BLaER1 treated with 17β-estradiol and CSF1 and Interleukin-3, amounts not matched to agents 10 nM and 100 nM (cell line): ENCODE measurements around the gene PDZD4.

Experiments used
- H3K27ac ChIP-seq, 11 experiments: shearing (Covaris generic); formaldehyde crosslinking; 2 replicates each; pipeline ENCODE4 v1.8.1; 2022
- H3K27me3 ChIP-seq, 11 experiments: shearing (Covaris generic); formaldehyde crosslinking; 2 replicates each; pipeline ENCODE4 v1.8.1; 2022
- H3K36me3 ChIP-seq, 11 experiments: shearing (Covaris generic); formaldehyde crosslinking; 2 replicates each; pipeline ENCODE4 v1.8.1; 2022
- H3K4me1 ChIP-seq, 10 experiments: shearing (Covaris generic); formaldehyde crosslinking; 2 replicates each; pipeline ENCODE4 v1.8.1; 2022
- H3K4me2 ChIP-seq, 11 experiments: shearing (Covaris generic); formaldehyde crosslinking; 2 replicates each; pipeline ENCODE4 v1.8.1; 2022
- H3K4me3 ChIP-seq, 10 experiments: shearing (Covaris generic); formaldehyde crosslinking; 2 replicates each; pipeline ENCODE4 v1.8.1; 2022
- H3K9ac ChIP-seq, 11 experiments: shearing (Covaris generic); formaldehyde crosslinking; 2 replicates each; pipeline ENCODE4 v1.8.1; 2022
- H3K9me3 ChIP-seq, 11 experiments: shearing (Covaris generic); formaldehyde crosslinking; replicated peaks in 1 of 11; 2 replicates each; pipeline ENCODE4 v1.8.1; 2022
- H4K20me1 ChIP-seq, 11 experiments: shearing (Covaris generic); formaldehyde crosslinking; 2 replicates each; pipeline ENCODE4 v1.8.1; 2022
- Cebpa-rat ChIP-seq, 11 experiments: shearing (Covaris generic); IDR thresholded peaks; 2 replicates each; pipeline ENCODE4 v1.8.1; 2022

The PDZD4 gene

GRCh38 chrX:153776120-153776599 is 54.2 kb downstream of the PDZD4 start:
- Histone ChIP-seq H3K9me3 (peaks cover 0 to 66% (median 35%) of the 10 kb centered on the region in 11 experiments; a peak in 13 of 22 replicates), H3K4me1 (peaks cover 11 to 41% (median 32%) of the 10 kb centered on the region in 10 experiments), H3K36me3 (no peaks in the 10 kb centered on the region), H3K9ac (no peak overlapping the region), H3K27ac (no peak overlapping the region), H4K20me1 (peaks cover 0 to 68% (median 2%) of the 10 kb centered on the region in 11 experiments; a peak in 10 of 22 replicates), H3K4me3 (no peak overlapping the region), H3K4me2 (no peak overlapping the region), H3K27me3 (peaks cover 0 to 24% (median 0%) of the 10 kb centered on the region in 11 experiments; a peak in 8 of 22 replicates)
- no peak for TF ChIP-seq Cebpa-rat (IDR thresholded peaks at IDR 0.05)

GRCh38 chrX:153775293-153776119 is 54.8 kb downstream of the PDZD4 start:
- no peak for TF ChIP-seq Cebpa-rat (IDR thresholded peaks at IDR 0.05)
- Histone ChIP-seq H3K4me2 (no peak overlapping the region), H3K27me3 (peaks cover 0 to 26% (median 0%) of the 10 kb centered on the region in 11 experiments; a peak in 5 of 22 replicates), H3K36me3 (no peaks in the 10 kb centered on the region), H3K27ac (no peak overlapping the region), H3K4me1 (peaks cover 4 to 34% (median 26%) of the 10 kb centered on the region in 10 experiments), H3K9ac (no peak overlapping the region), H4K20me1 (peaks cover 0 to 71% (median 3%) of the 10 kb centered on the region in 11 experiments; a peak in 8 of 22 replicates), H3K4me3 (no peak overlapping the region), H3K9me3 (peaks cover 0 to 62% (median 35%) of the 10 kb centered on the region in 11 experiments; a peak in 13 of 22 replicates)

GRCh38 chrX:153774576-153775292 is 55.6 kb downstream of the PDZD4 start:
- Histone ChIP-seq H3K9me3 (peaks cover 0 to 57% (median 35%) of the 10 kb centered on the region in 11 experiments; a peak in 13 of 22 replicates), H3K4me3 (no peak overlapping the region), H4K20me1 (peaks cover 0 to 68% (median 0%) of the 10 kb centered on the region in 11 experiments; a peak in 8 of 22 replicates), H3K9ac (no peak overlapping the region), H3K36me3 (no peaks in the 10 kb centered on the region), H3K4me1 (peaks cover 4 to 26% (median 18%) of the 10 kb centered on the region in 10 experiments; a peak in 18 of 20 replicates), H3K27ac (no peak overlapping the region), H3K4me2 (no peak overlapping the region), H3K27me3 (peaks cover 0 to 30% (median 0%) of the 10 kb centered on the region in 11 experiments; a peak in 6 of 22 replicates)
- no peak for TF ChIP-seq Cebpa-rat (IDR thresholded peaks at IDR 0.05)

DNA sequence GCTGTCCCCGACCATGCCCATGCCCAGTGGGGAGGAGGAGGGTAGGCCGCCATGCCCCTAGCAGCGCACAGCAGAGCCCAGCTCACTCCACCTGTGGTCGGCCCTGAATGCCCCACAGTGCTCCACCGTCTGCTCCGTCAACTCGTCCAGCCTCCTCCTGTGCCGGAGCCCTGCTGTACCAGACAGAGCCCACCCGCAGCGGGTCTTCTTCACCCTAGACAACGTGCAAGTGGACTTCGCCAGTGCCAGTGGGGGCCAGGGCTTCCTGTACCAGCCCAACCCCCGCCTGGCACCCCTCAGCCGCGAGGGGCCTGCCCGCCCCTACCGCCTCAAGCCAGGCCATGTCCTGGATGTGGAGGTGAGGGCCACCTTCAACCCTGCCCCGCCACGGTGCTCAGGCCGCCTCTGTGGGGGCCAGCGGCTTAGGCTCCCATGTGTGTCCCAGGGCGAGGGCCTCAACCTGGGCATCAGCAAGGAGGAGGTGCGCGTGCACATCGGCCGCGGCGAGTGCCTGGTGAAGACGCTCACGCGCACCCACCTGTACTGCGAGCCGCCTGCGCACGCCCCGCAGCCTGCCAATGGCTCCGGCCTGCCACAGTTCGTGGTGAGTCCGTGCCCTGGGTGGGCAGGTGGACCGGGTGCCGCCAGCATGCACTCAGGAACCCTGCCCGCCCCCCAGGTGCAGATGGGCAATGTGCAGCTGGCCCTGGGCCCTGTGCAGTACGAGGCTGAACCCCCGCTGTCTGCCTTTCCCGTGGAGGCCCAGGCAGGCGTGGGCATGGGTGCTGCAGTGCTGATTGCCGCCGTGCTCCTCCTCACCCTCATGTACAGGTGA is 56.4 kb downstream of the PDZD4 start:
- Histone ChIP-seq H3K4me3 (no peak overlapping the region), H3K9ac (no peak overlapping the region), H3K4me2 (no peak overlapping the region), H3K9me3 (peaks cover 0 to 57% (median 35%) of the 10 kb centered on the region in 11 experiments; a peak in 13 of 22 replicates), H3K36me3 (no peaks in the 10 kb centered on the region), H3K27me3 (peaks cover 0 to 30% (median 0%) of the 10 kb centered on the region in 11 experiments; a peak in 6 of 22 replicates), H3K4me1 (peaks cover 10 to 23% (median 19%) of the 10 kb centered on the region in 10 experiments; a peak in 19 of 20 replicates), H4K20me1 (peaks cover 0 to 71% (median 0%) of the 10 kb centered on the region in 11 experiments; a peak in 6 of 22 replicates), H3K27ac (no peak overlapping the region)
- no peak for TF ChIP-seq Cebpa-rat (IDR thresholded peaks at IDR 0.05)

- TF ChIP-seq Cebpa-rat (IDR thresholded peaks at IDR 0.05): no peak
- H3K27ac ChIP-seq: no peak overlapping the region
- H3K36me3 ChIP-seq: no peaks in the 10 kb centered on the region
- H3K4me1 ChIP-seq: peaks cover 17 to 28% (median 24%) of the 10 kb centered on the region in 10 experiments
- H3K9ac ChIP-seq: no peak overlapping the region
- peaks cover 0 to 57% (median 35%) of the 10 kb centered on the region in 11 experiments; a peak in 13 of 22 replicates for H3K9me3 ChIP-seq
- H3K4me3 ChIP-seq: no peak overlapping the region
- peaks cover 0 to 25% (median 0%) of the 10 kb centered on the region in 11 experiments; a peak in 6 of 22 replicates for H3K27me3 ChIP-seq
- no peak overlapping the region for H3K4me2 ChIP-seq
- peaks cover 0 to 64% (median 0%) of the 10 kb centered on the region in 11 experiments; a peak in 6 of 22 replicates for H4K20me1 ChIP-seq
Measured at GRCh38 chrX:153773218-153773611, 57.1 kb downstream of the PDZD4 start.

DNA sequence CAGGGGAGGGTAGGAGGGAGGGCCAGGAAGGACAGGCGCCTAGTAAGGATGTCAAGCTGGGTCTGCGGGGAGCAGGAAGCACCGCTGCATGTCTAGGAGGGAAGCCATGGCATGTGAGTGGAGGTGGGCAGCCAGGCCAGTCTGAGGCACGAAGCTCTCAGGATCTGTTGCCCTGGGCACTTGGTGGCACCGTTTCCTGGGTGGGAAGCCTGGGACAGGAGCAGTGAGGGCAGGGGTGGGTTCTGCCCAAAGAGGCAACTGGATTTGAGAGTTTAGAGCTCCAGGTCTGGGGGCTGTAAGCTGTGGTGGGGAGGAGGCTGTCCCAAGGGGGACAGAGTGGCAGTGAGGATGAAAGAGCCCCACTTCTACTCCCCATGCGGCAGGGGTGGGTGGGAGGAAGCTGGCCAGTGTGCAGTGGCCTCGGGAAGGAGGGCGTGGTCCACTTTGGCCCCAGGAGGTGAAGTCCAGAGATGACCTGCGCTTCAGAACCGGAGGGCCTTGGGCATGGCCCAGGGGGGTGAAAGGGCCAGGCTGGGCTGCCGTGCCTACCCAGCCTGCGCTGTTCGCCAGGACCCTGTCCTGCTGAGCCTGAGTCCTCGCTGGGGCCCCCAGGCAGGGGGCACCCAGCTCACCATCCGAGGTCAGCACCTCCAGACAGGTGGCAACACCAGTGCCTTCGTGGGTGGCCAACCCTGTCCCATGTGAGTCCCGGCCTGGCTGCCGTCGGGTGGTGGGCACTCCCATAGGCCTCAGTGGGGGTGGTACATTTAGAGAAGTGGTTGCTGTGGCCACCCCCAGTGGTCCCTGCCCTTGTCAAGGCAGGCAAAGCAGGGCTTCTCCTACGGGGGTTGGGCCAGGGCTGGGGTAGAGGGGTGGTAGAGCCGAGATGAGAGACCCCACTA is 57.8 kb downstream of the PDZD4 start:
- Histone ChIP-seq H3K36me3 (no peaks in the 10 kb centered on the region), H3K4me3 (no peak overlapping the region), H3K4me2 (peak overlapping the region in 3 of 11 experiments; percentile 8 to 30 (median 15); a peak in 5 of 22 replicates), H3K4me1 (peaks cover 24 to 35% (median 28%) of the 10 kb centered on the region in 10 experiments), H3K27ac (no peak overlapping the region), H3K9me3 (peaks cover 0 to 51% (median 33%) of the 10 kb centered on the region in 11 experiments; a peak in 13 of 22 replicates), H3K9ac (no peak overlapping the region), H3K27me3 (peaks cover 0 to 25% (median 0%) of the 10 kb centered on the region in 11 experiments; a peak in 4 of 22 replicates), H4K20me1 (peaks cover 0 to 58% (median 0%) of the 10 kb centered on the region in 11 experiments; a peak in 8 of 22 replicates)
- TF ChIP-seq Cebpa-rat (IDR thresholded peaks at IDR 0.05): no peak
